ENCODE measurements around the gene CMKLR1. TPM values are rescaled to one million over a fixed set of nuclear protein-coding genes. Genes with fewer than 3 reads are reported as not detected.

CMKLR1 gene
- total and polyA plus RNA-seq, 10 of the 15 experiments (the other 5 are each of a cell fraction or from before 2014, with no cell fraction given) = 13.8 to 52.3 (median 26.2) TPM

GRCh38 chr12:108337235-108338223 lies 1.6 kb downstream of the CMKLR1 start (continued):
- peak; percentile 52 to 66 (median 63) for TF ChIP-seq CTCF (IDR thresholded peaks at IDR 0.05 in 2 of 3, conservative IDR thresholded peaks at IDR 0.05 in 1 of 3; ENCODE audit: control insufficient read depth in 2 of 3, extremely low read depth in 1 of 3, insufficient read depth in 1 of 3, low read depth in 3 of 3, low read length in 3 of 3)
- TF ChIP-seq SUZ12 (IDR thresholded peaks at IDR 0.05; ENCODE audit: unreplicated experiment) = no peak
- TF ChIP-seq RELA (IDR thresholded peaks at IDR 0.05; ENCODE audit: borderline replicate concordance, partially characterized antibody) = no peak
- no peak for TF ChIP-seq IRF4 (IDR thresholded peaks at IDR 0.05; ENCODE audit: low read depth, low read length)
- no peak for TF ChIP-seq RAD51 (IDR thresholded peaks at IDR 0.05)
- TF ChIP-seq ZBED1 (IDR thresholded peaks at IDR 0.05; ENCODE audit: borderline replicate concordance) = no peak
- peak; percentile 57; the same call in 1 of the 2 replicates for TF ChIP-seq SMC3 (IDR thresholded peaks at IDR 0.05; ENCODE audit: borderline replicate concordance, low read length)
- peak; percentile 53; the same call in 1 of the 2 replicates for TF ChIP-seq NFIC (IDR thresholded peaks at IDR 0.05; ENCODE audit: low read depth, low read length)
- 0 out of 2 replicates have a peak, but pooled peaks have one; percentile 22 for TF ChIP-seq TCF12 (IDR thresholded peaks at IDR 0.05; ENCODE audit: low read depth, low read length)
- TF ChIP-seq ZNF207 (IDR thresholded peaks at IDR 0.05; ENCODE audit: borderline replicate concordance) = no peak
- no peak for TF ChIP-seq IRF5 (IDR thresholded peaks at IDR 0.05; ENCODE audit: borderline replicate concordance)
- TF ChIP-seq RUNX3 (IDR thresholded peaks at IDR 0.05; ENCODE audit: low read length) = peak; percentile 53
- TF ChIP-seq EP300 (IDR thresholded peaks at IDR 0.05; ENCODE audit: borderline replicate concordance in 1 of 2, control insufficient read depth in 1 of 2, low read depth in 2 of 2, low read length in 2 of 2) = peak; percentile 19 to 29; a peak in 1 of 4 replicates
- TF ChIP-seq, protein P1, sequence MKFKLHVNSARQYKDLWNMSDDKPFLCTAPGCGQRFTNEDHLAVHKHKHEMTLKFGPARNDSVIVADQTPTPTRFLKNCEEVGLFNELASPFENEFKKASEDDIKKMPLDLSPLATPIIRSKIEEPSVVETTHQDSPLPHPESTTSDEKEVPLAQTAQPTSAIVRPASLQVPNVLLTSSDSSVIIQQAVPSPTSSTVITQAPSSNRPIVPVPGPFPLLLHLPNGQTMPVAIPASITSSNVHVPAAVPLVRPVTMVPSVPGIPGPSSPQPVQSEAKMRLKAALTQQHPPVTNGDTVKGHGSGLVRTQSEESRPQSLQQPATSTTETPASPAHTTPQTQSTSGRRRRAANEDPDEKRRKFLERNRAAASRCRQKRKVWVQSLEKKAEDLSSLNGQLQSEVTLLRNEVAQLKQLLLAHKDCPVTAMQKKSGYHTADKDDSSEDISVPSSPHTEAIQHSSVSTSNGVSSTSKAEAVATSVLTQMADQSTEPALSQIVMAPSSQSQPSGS (IDR thresholded peaks at IDR 0.05; ENCODE audit: low read length) = no peak; the same call in 1 of the 2 replicates
- no peak for TF ChIP-seq POLR2AphosphoS2 (IDR thresholded peaks at IDR 0.05; ENCODE audit: low read depth, low read length)
- peak; percentile 42; the same call in 1 of the 2 replicates for TF ChIP-seq JUNB (IDR thresholded peaks at IDR 0.05)
- no peak for TF ChIP-seq BACH1 (IDR thresholded peaks at IDR 0.05; ENCODE audit: borderline replicate concordance)
- TF ChIP-seq PAX8 (IDR thresholded peaks at IDR 0.05) = no peak
- TF ChIP-seq YY1 (IDR thresholded peaks at IDR 0.05; ENCODE audit: low read depth, low read length) = peak; percentile 60; the same call in 1 of the 2 replicates
- 0 out of 2 replicates have a peak, but pooled peaks have one; percentile 16 for TF ChIP-seq CREM (IDR thresholded peaks at IDR 0.05; ENCODE audit: low read depth)
- peak; percentile 7 for TF ChIP-seq SP1 (IDR thresholded peaks at IDR 0.05; ENCODE audit: low read depth, low read length)
- TF ChIP-seq FOS (IDR thresholded peaks at IDR 0.05; ENCODE audit: borderline replicate concordance, extremely low read depth, insufficient read length) = no peak
- no peak for TF ChIP-seq CHD2 (IDR thresholded peaks at IDR 0.05; ENCODE audit: borderline replicate concordance, low read depth, low read length)
- no peak for TF ChIP-seq KDM1A (IDR thresholded peaks at IDR 0.05; ENCODE audit: borderline replicate concordance)
- no peak for TF ChIP-seq ASH2L (IDR thresholded peaks at IDR 0.05; ENCODE audit: borderline replicate concordance, low read depth)
- no peak for TF ChIP-seq EZH2 (IDR thresholded peaks at IDR 0.05; ENCODE audit: borderline replicate concordance, control insufficient read depth, low read depth, low read length)
